Coronary artery (tissue), 2 donors: Measurements from ENCODE around the gene SYNCRIP.

ENCODE experiments used
- DNase-seq: peaks from one replicate; pipeline ENCODE4 v3.0.0-alpha.2; 2017; ENCODE audit warnings: low spot score
- H3K27ac ChIP-seq, 2 donors: fragments of 200-600 bp; sonication (generic); one replicate each; pipeline ENCODE4 v1.5.1; 2016 to 2019
- H3K4me3 ChIP-seq: fragments of 200-600 bp; sonication (generic); 2 replicates; pipeline ENCODE4 v1.5.1; 2016; ENCODE audit warnings: mild to moderate bottlenecking, moderate library complexity
- CTCF ChIP-seq: fragments of 200-600 bp; sonication (generic); IDR thresholded peaks from one replicate; pipeline ENCODE4 v1.5.1; 2019; ENCODE audit warnings: antibody characterized with exemption

Gene SYNCRIP

GRCh38 chr6:85580878-85581267, 61.8 kb downstream of the SYNCRIP start:
- no peak for TF ChIP-seq CTCF
- no peak for DNase-seq
- H3K4me3 ChIP-seq: no peak overlapping the region
- H3K27ac ChIP-seq: no peak overlapping the region

- DNase-seq: no peak
- Histone ChIP-seq H3K4me3 (no peak overlapping the region), H3K27ac (no peak overlapping the region)
- TF ChIP-seq CTCF: no peak
Measured at GRCh38 chr6:85580118-85580877, 62.4 kb downstream of the SYNCRIP start.

GRCh38 chr6:85579581-85579980, 63.1 kb downstream of the SYNCRIP start:
- H3K27ac ChIP-seq: no peak overlapping the region
- no peak for TF ChIP-seq CTCF
- no peak overlapping the region for H3K4me3 ChIP-seq
- DNase-seq: no peak

- Histone ChIP-seq H3K27ac (no peak overlapping the region), H3K4me3 (no peak overlapping the region)
- no peak for TF ChIP-seq CTCF
- DNase-seq: no peak
Measured at GRCh38 chr6:85576476-85576875, 66.2 kb downstream of the SYNCRIP start.

GRCh38 chr6:85574932-85575598, 67.6 kb downstream of the SYNCRIP start:
- no peak for DNase-seq

GRCh38 chr6:85569323-85569722, 73.4 kb downstream of the SYNCRIP start:
- DNase-seq: no peak
- TF ChIP-seq CTCF: no peak
- Histone ChIP-seq H3K4me3 (no peak overlapping the region), H3K27ac (no peak overlapping the region)

More at GRCh38 chr6:85574932-85575598, 67.6 kb downstream of the SYNCRIP start:
- H3K27ac ChIP-seq: no peak overlapping the region
- TF ChIP-seq CTCF: no peak
- H3K4me3 ChIP-seq: no peak overlapping the region

- H3K4me3 ChIP-seq: no peak overlapping the region
- no peak overlapping the region for H3K27ac ChIP-seq
- no peak for TF ChIP-seq CTCF
- DNase-seq: no peak
Measured at GRCh38 chr6:85568411-85568810, 74.3 kb downstream of the SYNCRIP start.
